ENCODE results near the gene TRAF4.

- no peak for TF ChIP-seq GATA2 (IDR thresholded peaks at IDR 0.05; ENCODE audit: low read depth, low read length)
- TF ChIP-seq GATA3 (IDR thresholded peaks at IDR 0.05; ENCODE audit: low read depth, low read length), result no peak
Measured at GRCh38 chr17:28796062-28796461, 52.3 kb downstream of the TRAF4 start.
